ENCODE results near the gene ZNF234.
"Not testable (repeated sequence)": the region's sequence is repeated elsewhere in the genome, so short reads cannot be mapped to it uniquely, and the experiment has no call there.

The ZNF234 gene

GRCh38 chr19:44182145-44182544 is 40.8 kb downstream of the ZNF234 start:
- DNase-seq: no peak

- DNase-seq: no peak
These were observed 48.7 kb downstream of the ZNF234 start for GRCh38 chr19:44190020-44190419.

DNA sequence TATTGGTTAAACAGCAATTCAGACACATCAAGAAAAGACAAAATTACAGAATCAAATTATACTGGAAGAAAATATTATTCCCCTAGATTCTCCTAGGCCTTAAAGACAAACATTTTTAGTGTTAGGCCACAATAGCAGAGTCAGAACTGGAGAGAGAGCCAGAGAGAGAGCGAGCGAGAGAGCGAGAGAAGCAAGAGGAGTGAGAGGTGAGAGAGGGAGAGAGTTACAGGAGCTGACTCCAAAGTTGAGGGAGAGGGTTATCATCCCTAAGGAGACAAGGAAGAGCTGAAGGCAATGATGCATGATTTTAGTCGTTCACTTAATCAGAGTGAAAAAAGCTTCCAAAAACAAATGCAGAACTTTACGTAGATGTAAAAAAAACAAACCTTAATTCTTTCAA is 50.8 kb downstream of the ZNF234 start:
- no peak for DNase-seq

GRCh38 chr19:44196772-44197171 is 55.4 kb downstream of the ZNF234 start:
- DNase-seq: no peak

GRCh38 chr19:44202470-44202869 is 61.1 kb downstream of the ZNF234 start:
- DNase-seq: no peak

- no peak for DNase-seq
These were observed 61.6 kb downstream of the ZNF234 start for GRCh38 chr19:44202974-44203373.

DNA sequence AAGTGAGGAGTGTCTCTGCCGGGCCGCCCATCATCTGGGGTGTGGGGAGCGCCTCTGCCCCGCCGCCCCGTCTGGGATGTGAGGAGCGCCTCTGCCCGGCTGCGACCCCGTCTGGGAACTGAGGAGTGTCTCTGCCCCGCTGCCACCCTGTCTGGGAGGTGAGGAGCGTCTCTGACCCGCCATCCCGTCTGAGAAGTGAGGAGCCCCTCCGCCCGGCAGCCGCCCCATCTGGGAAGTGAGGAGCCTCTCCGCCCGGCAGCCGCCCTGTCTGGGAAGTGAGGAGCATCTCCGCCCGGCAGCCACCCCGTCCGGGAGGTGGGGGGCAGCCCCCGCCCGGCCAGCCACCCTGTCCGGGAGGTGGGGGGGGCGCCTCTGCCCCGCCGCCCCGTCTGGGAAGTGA is 62.5 kb downstream of the ZNF234 start:
- DNase-seq: not testable (repeated sequence)

DNA sequence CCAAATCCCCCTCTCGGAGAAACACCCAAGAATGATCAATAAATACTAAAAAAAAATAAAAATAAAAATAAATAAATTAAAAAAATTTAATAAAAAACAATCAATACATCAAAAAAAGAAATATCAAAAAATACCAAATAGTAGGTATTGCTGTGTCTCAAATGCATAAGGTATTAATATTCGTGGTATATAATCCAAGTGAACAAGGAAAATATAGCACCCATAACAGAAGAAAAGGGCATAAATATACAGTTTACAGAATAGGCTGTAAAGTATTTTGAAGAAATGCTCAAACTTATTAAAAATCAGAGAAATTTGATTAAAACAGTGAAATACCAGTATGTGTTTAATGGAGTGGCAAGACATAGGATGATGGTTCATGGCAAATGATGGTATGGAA is 63.4 kb downstream of the ZNF234 start:
- DNase-seq: no peak

DNA sequence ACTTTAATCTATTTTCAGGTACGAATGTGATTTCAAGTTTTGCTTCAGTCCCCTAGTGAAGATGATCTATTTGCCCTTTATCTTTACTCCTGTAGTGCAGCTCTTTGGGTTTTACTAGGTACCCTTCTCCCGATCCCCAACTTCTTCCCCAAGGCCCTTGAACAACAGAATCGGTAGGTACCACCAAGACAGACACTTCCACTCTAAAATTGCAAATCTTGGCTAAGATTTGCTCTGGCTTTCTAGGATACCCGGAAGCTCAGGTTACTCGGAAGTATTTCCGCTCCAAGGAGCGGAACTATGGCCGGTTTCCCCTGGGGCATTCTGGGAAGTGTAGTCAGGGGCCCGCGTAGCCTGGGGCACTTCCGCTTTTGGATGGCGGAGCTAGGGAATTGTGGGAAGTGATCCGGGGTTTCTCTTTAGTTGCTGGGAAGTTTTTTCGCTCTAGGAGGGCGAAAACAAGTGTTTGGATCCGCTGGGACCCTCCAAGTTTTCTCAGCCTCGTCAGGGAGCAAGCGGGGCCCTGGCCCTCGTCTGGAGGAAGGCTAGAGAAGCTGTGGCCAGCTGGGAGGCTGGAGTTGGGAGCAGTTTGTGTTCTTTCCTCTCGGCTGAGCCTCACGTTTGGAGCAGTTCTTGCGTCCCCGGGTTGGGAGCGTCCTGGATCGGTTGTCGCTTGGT is 65.9 kb downstream of the ZNF234 start:
- peak; percentile 62 for DNase-seq
